BLaER1 (cell line): ENCODE results near the gene CDH13.

Experiments used
- H3K27ac ChIP-seq: shearing (Covaris generic); formaldehyde crosslinking; 2 replicates; pipeline ENCODE4 v1.8.1; 2022
- H3K27me3 ChIP-seq: shearing (Covaris generic); formaldehyde crosslinking; 2 replicates; pipeline ENCODE4 v1.8.1; 2022
- H3K36me3 ChIP-seq: shearing (Covaris generic); formaldehyde crosslinking; 2 replicates; pipeline ENCODE4 v1.8.1; 2022
- H3K4me1 ChIP-seq: shearing (Covaris generic); formaldehyde crosslinking; 2 replicates; pipeline ENCODE4 v1.8.1; 2022
- H3K4me2 ChIP-seq: shearing (Covaris generic); formaldehyde crosslinking; 2 replicates; pipeline ENCODE4 v1.8.1; 2022
- H3K4me3 ChIP-seq: shearing (Covaris generic); formaldehyde crosslinking; 2 replicates; pipeline ENCODE4 v1.8.1; 2022
- H3K9ac ChIP-seq: shearing (Covaris generic); formaldehyde crosslinking; 2 replicates; pipeline ENCODE4 v1.8.1; 2022
- H3K9me3 ChIP-seq: shearing (Covaris generic); formaldehyde crosslinking; 2 replicates; pipeline ENCODE4 v1.8.1; 2022
- H4K20me1 ChIP-seq: shearing (Covaris generic); formaldehyde crosslinking; 2 replicates; pipeline ENCODE4 v1.8.1; 2022
- Cebpa-rat ChIP-seq: shearing (Covaris generic); IDR thresholded peaks from 2 replicates; pipeline ENCODE4 v1.8.1; 2022

The CDH13 gene

GRCh38 chr16:83095941-83096692, 469.3 kb downstream of the CDH13 start:
- H3K36me3 ChIP-seq, result no peaks in the 10 kb centered on the region
- no peaks in the 10 kb centered on the region for H3K27me3 ChIP-seq
- no peak overlapping the region for H3K4me2 ChIP-seq

GRCh38 chr16:83098536-83098935, 471.8 kb downstream of the CDH13 start:
- Histone ChIP-seq H3K4me2 (no peak overlapping the region), H4K20me1 (no peaks in the 10 kb centered on the region), H3K27me3 (no peaks in the 10 kb centered on the region), H3K36me3 (no peaks in the 10 kb centered on the region), H3K4me1 (peaks cover 5% of the 10 kb centered on the region; the same call in 1 of the 2 replicates), H3K27ac (no peak overlapping the region), H3K9me3 (peaks cover 15% of the 10 kb centered on the region), H3K4me3 (no peak overlapping the region), H3K9ac (no peak overlapping the region)
- no peak for TF ChIP-seq Cebpa-rat

More at GRCh38 chr16:83095941-83096692, 469.3 kb downstream of the CDH13 start:
- peaks cover 15% of the 10 kb centered on the region; the same call in 1 of the 2 replicates for H3K9me3 ChIP-seq
- no peak for TF ChIP-seq Cebpa-rat
- peaks cover 5% of the 10 kb centered on the region; the same call in 1 of the 2 replicates for H3K4me1 ChIP-seq
- H4K20me1 ChIP-seq, result no peaks in the 10 kb centered on the region
- no peak overlapping the region for H3K9ac ChIP-seq
- no peak overlapping the region for H3K4me3 ChIP-seq
- H3K27ac ChIP-seq, result no peak overlapping the region

GRCh38 chr16:83100679-83101078, 473.9 kb downstream of the CDH13 start:
- no peak for TF ChIP-seq Cebpa-rat
- H3K4me2 ChIP-seq, result no peak overlapping the region
- peaks cover 5% of the 10 kb centered on the region; the same call in 1 of the 2 replicates for H3K4me1 ChIP-seq
- H3K9me3 ChIP-seq, result peaks cover 15% of the 10 kb centered on the region
- H3K27ac ChIP-seq, result no peak overlapping the region
- H3K4me3 ChIP-seq, result no peak overlapping the region
- H3K36me3 ChIP-seq, result no peaks in the 10 kb centered on the region
- H3K9ac ChIP-seq, result no peak overlapping the region
- no peaks in the 10 kb centered on the region for H4K20me1 ChIP-seq
- H3K27me3 ChIP-seq, result no peaks in the 10 kb centered on the region

GRCh38 chr16:83102336-83102735, 475.6 kb downstream of the CDH13 start:
- Histone ChIP-seq H3K4me2 (no peak overlapping the region), H3K4me3 (no peak overlapping the region), H3K27ac (no peak overlapping the region), H3K9me3 (peaks cover 15% of the 10 kb centered on the region), H3K4me1 (peaks cover 5% of the 10 kb centered on the region; the same call in 1 of the 2 replicates), H3K9ac (no peak overlapping the region), H4K20me1 (no peaks in the 10 kb centered on the region), H3K36me3 (no peaks in the 10 kb centered on the region), H3K27me3 (no peaks in the 10 kb centered on the region)
- no peak for TF ChIP-seq Cebpa-rat

- Histone ChIP-seq H3K27ac (no peak overlapping the region), H3K9me3 (no peaks in the 10 kb centered on the region; the same call in 1 of the 2 replicates), H3K4me1 (peaks cover 4% of the 10 kb centered on the region; the same call in 1 of the 2 replicates), H3K27me3 (no peaks in the 10 kb centered on the region), H3K9ac (no peak overlapping the region), H3K36me3 (no peaks in the 10 kb centered on the region), H3K4me3 (no peak overlapping the region), H3K4me2 (no peak overlapping the region), H4K20me1 (no peaks in the 10 kb centered on the region)
- TF ChIP-seq Cebpa-rat, result no peak
Measured at GRCh38 chr16:83105279-83106077, 478.7 kb downstream of the CDH13 start.

DNA sequence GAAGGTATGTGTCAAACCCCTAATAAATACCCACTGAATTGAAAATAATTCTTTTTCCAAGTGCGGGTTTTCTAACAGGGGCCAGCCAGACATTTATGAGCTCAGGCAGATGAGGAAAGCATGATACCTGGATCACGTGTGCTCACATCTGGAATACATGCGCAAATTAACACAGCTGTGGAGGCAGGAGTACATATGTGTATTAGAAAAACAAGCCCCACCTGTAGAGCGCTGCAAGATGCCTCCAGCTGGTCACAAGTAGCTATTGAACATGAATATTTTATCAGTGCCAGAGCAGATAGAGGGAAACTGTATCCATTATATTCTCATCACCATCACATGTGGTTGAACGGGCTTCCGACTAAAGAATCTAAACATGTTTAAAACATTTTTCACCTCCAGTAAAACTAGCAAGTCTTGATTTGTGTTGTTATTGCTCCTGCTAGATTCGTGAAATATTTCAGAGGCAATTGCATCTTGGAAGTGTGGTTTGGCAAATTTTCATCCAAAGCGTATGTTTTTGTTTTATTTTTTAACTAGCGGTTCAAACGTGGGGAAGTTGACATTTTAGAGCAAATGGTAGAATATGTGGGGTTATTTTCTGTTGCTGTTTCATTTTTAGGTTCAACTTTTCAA, 482.8 kb downstream of the CDH13 start:
- Histone ChIP-seq H3K4me2 (no peak overlapping the region), H3K9me3 (no peaks in the 10 kb centered on the region), H4K20me1 (no peaks in the 10 kb centered on the region), H3K4me1 (no peaks in the 10 kb centered on the region), H3K4me3 (no peak overlapping the region), H3K9ac (no peak overlapping the region), H3K27me3 (no peaks in the 10 kb centered on the region), H3K27ac (no peak overlapping the region), H3K36me3 (no peaks in the 10 kb centered on the region)
- TF ChIP-seq Cebpa-rat, result no peak

DNA sequence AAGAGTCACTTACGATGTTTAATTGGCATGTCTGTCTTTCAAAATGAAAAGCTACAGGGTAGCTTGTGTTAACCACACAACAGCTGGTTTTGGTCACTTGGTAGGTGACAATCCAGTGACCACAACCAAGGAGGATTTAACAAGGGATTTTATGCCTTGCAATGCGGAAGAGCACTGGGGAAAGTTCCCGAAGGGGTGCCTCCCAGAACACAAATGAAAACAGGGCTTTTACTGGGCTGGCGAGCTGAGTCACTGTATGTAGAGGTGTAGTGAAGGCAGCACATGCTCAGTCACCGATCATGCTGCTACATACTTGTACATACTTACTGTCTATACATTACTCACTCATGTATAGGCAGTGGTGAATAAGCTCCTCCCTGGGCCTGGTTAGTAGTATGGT, 483.5 kb downstream of the CDH13 start:
- H3K9me3 ChIP-seq, result no peaks in the 10 kb centered on the region
- H3K4me1 ChIP-seq, result peaks cover under 1% of the 10 kb centered on the region; the same call in 1 of the 2 replicates
- TF ChIP-seq Cebpa-rat, result no peak
- H3K36me3 ChIP-seq, result no peaks in the 10 kb centered on the region
- H3K9ac ChIP-seq, result no peak overlapping the region
- H4K20me1 ChIP-seq, result no peaks in the 10 kb centered on the region
- H3K27ac ChIP-seq, result no peak overlapping the region
- no peak overlapping the region for H3K4me2 ChIP-seq
- H3K4me3 ChIP-seq, result no peak overlapping the region
- H3K27me3 ChIP-seq, result no peaks in the 10 kb centered on the region

- peaks cover 19% of the 10 kb centered on the region for H3K4me1 ChIP-seq
- H3K36me3 ChIP-seq, result no peaks in the 10 kb centered on the region
- no peak overlapping the region for H3K27ac ChIP-seq
- H3K4me2 ChIP-seq, result no peak overlapping the region
- H3K9me3 ChIP-seq, result no peaks in the 10 kb centered on the region
- no peak overlapping the region for H3K9ac ChIP-seq
- H4K20me1 ChIP-seq, result no peaks in the 10 kb centered on the region
- TF ChIP-seq Cebpa-rat, result no peak
- no peak overlapping the region for H3K4me3 ChIP-seq
- H3K27me3 ChIP-seq, result no peaks in the 10 kb centered on the region
Measured at GRCh38 chr16:83113317-83113716, 486.5 kb downstream of the CDH13 start.

GRCh38 chr16:83113811-83114210, 487.0 kb downstream of the CDH13 start:
- TF ChIP-seq Cebpa-rat, result no peak

More at GRCh38 chr16:83113811-83114210, 487.0 kb downstream of the CDH13 start:
- no peak overlapping the region for H3K27ac ChIP-seq
- no peaks in the 10 kb centered on the region for H4K20me1 ChIP-seq
- H3K4me2 ChIP-seq, result no peak overlapping the region
- H3K9ac ChIP-seq, result no peak overlapping the region
- H3K9me3 ChIP-seq, result no peaks in the 10 kb centered on the region
- H3K4me3 ChIP-seq, result no peak overlapping the region
- H3K36me3 ChIP-seq, result no peaks in the 10 kb centered on the region
- no peaks in the 10 kb centered on the region for H3K27me3 ChIP-seq
- H3K4me1 ChIP-seq, result peaks cover 19% of the 10 kb centered on the region
